ENCODE results near the gene SHQ1.

SHQ1 gene

DNA sequence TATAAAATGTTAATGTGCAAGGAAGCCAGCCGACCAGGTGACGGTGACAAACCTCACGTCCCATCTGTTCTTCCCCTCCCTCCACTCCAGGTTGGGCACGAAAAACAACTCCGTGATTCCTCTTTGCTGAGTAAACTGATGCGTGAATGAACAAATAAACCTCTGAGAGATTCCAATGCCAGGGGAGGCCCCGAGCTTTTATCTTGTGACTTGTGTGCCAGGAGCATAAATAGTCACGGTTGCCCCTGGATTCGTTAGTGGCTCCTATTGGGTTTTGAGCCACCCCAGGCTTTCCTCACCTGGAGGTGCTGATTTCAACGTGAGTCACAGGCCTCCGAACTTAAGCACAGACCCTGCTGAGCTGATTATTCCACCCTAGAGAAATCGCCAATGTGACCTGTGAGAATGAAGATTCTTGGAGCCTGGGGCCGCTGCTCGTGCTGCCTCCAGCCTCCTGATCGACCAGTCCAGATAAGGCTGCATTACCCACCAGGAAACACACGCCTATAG lies 119.2 kb downstream of the SHQ1 start:
- ATAC-seq: no peak
- TF ChIP-seq ZNF70 (CRISPR knock-in tag; IDR thresholded peaks at IDR 0.05): no peak
- no peak for TF ChIP-seq GLIS3 (CRISPR knock-in tag; IDR thresholded peaks at IDR 0.05)
- no peak for TF ChIP-seq OSR1 (CRISPR knock-in tag; IDR thresholded peaks at IDR 0.05)
- TF ChIP-seq ISL1 (CRISPR knock-in tag; IDR thresholded peaks at IDR 0.05): no peak
- TF ChIP-seq ZFP30 (CRISPR knock-in tag; IDR thresholded peaks at IDR 0.05): no peak
- TF ChIP-seq, protein P1, sequence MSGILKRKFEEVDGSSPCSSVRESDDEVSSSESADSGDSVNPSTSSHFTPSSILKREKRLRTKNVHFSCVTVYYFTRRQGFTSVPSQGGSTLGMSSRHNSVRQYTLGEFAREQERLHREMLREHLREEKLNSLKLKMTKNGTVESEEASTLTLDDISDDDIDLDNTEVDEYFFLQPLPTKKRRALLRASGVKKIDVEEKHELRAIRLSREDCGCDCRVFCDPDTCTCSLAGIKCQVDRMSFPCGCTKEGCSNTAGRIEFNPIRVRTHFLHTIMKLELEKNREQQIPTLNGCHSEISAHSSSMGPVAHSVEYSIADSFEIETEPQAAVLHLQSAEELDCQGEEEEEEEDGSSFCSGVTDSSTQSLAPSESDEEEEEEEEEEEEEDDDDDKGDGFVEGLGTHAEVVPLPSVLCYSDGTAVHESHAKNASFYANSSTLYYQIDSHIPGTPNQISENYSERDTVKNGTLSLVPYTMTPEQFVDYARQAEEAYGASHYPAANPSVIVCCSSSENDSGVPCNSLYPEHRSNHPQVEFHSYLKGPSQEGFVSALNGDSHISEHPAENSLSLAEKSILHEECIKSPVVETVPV (CRISPR knock-in tag; IDR thresholded peaks at IDR 0.05): no peak
- TF ChIP-seq ZC3H10 (CRISPR knock-in tag; IDR thresholded peaks at IDR 0.05): no peak
- TF ChIP-seq ARNTL (CRISPR knock-in tag; IDR thresholded peaks at IDR 0.05; ENCODE audit: borderline replicate concordance, low read depth): no peak
- no peak for TF ChIP-seq ESRRG (CRISPR knock-in tag; IDR thresholded peaks at IDR 0.05)
- no peak for TF ChIP-seq ZNF565 (CRISPR knock-in tag; conservative IDR thresholded peaks at IDR 0.05; ENCODE audit: low read depth)
- TF ChIP-seq ZFP3 (CRISPR knock-in tag; IDR thresholded peaks at IDR 0.05): no peak

GRCh38 chr3:72728329-72728889 lies 119.8 kb downstream of the SHQ1 start:
- no peak for ATAC-seq
- no peak for TF ChIP-seq SNAI2 (CRISPR knock-in tag; IDR thresholded peaks at IDR 0.05)
- TF ChIP-seq OSR1 (CRISPR knock-in tag; IDR thresholded peaks at IDR 0.05): no peak
- TF ChIP-seq ESRRG (CRISPR knock-in tag; IDR thresholded peaks at IDR 0.05): no peak
- TF ChIP-seq, protein P1 (CRISPR knock-in tag; IDR thresholded peaks at IDR 0.05): no peak
- no peak for TF ChIP-seq CSDC2 (CRISPR knock-in tag; IDR thresholded peaks at IDR 0.05)
- TF ChIP-seq ZFP3 (CRISPR knock-in tag; IDR thresholded peaks at IDR 0.05): no peak
- no peak for TF ChIP-seq PATZ1 (CRISPR knock-in tag; IDR thresholded peaks at IDR 0.05; ENCODE audit: borderline replicate concordance)
- TF ChIP-seq BACH2 (CRISPR knock-in tag; IDR thresholded peaks at IDR 0.05; ENCODE audit: borderline replicate concordance): no peak
- no peak for TF ChIP-seq GLIS3 (CRISPR knock-in tag; IDR thresholded peaks at IDR 0.05)
- no peak for TF ChIP-seq ZNF565 (CRISPR knock-in tag; conservative IDR thresholded peaks at IDR 0.05; ENCODE audit: low read depth)
- no peak for TF ChIP-seq TOX (CRISPR knock-in tag; IDR thresholded peaks at IDR 0.05; ENCODE audit: borderline replicate concordance)
- no peak for TF ChIP-seq CREB5 (CRISPR knock-in tag; IDR thresholded peaks at IDR 0.05; ENCODE audit: low read depth)
- no peak for TF ChIP-seq ISL1 (CRISPR knock-in tag; IDR thresholded peaks at IDR 0.05)
- no peak for TF ChIP-seq ZC3H10 (CRISPR knock-in tag; IDR thresholded peaks at IDR 0.05)

GRCh38 chr3:72727726-72728125 lies 120.5 kb downstream of the SHQ1 start:
- ATAC-seq: no peak
- TF ChIP-seq ZNF565 (CRISPR knock-in tag; conservative IDR thresholded peaks at IDR 0.05; ENCODE audit: low read depth): no peak
- no peak for TF ChIP-seq ZFP3 (CRISPR knock-in tag; IDR thresholded peaks at IDR 0.05)
- TF ChIP-seq ZNF70 (CRISPR knock-in tag; IDR thresholded peaks at IDR 0.05): no peak
- TF ChIP-seq ZFP30 (CRISPR knock-in tag; IDR thresholded peaks at IDR 0.05): no peak
- no peak for TF ChIP-seq CREB5 (CRISPR knock-in tag; IDR thresholded peaks at IDR 0.05; ENCODE audit: low read depth)
- no peak for TF ChIP-seq RARB (CRISPR knock-in tag; IDR thresholded peaks at IDR 0.05)
- TF ChIP-seq TOX (CRISPR knock-in tag; IDR thresholded peaks at IDR 0.05; ENCODE audit: borderline replicate concordance): no peak

- ATAC-seq: no peak
- no peak for TF ChIP-seq TOX (CRISPR knock-in tag; IDR thresholded peaks at IDR 0.05; ENCODE audit: borderline replicate concordance)
- TF ChIP-seq SNAI2 (CRISPR knock-in tag; IDR thresholded peaks at IDR 0.05): no peak
- no peak for TF ChIP-seq ZNF8 (CRISPR knock-in tag; IDR thresholded peaks at IDR 0.05)
- no peak for TF ChIP-seq ZNF70 (CRISPR knock-in tag; IDR thresholded peaks at IDR 0.05)
- TF ChIP-seq, protein P2, sequence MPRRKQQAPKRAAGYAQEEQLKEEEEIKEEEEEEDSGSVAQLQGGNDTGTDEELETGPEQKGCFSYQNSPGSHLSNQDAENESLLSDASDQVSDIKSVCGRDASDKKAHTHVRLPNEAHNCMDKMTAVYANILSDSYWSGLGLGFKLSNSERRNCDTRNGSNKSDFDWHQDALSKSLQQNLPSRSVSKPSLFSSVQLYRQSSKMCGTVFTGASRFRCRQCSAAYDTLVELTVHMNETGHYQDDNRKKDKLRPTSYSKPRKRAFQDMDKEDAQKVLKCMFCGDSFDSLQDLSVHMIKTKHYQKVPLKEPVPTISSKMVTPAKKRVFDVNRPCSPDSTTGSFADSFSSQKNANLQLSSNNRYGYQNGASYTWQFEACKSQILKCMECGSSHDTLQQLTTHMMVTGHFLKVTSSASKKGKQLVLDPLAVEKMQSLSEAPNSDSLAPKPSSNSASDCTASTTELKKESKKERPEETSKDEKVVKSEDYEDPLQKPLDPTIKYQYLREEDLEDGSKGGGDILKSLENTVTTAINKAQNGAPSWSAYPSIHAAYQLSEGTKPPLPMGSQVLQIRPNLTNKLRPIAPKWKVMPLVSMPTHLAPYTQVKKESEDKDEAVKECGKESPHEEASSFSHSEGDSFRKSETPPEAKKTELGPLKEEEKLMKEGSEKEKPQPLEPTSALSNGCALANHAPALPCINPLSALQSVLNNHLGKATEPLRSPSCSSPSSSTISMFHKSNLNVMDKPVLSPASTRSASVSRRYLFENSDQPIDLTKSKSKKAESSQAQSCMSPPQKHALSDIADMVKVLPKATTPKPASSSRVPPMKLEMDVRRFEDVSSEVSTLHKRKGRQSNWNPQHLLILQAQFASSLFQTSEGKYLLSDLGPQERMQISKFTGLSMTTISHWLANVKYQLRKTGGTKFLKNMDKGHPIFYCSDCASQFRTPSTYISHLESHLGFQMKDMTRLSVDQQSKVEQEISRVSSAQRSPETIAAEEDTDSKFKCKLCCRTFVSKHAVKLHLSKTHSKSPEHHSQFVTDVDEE (CRISPR knock-in tag; IDR thresholded peaks at IDR 0.05): no peak
- TF ChIP-seq GLIS3 (CRISPR knock-in tag; IDR thresholded peaks at IDR 0.05): no peak
- no peak for TF ChIP-seq ARNTL (CRISPR knock-in tag; IDR thresholded peaks at IDR 0.05; ENCODE audit: borderline replicate concordance, low read depth)
- TF ChIP-seq, protein P1 (CRISPR knock-in tag; IDR thresholded peaks at IDR 0.05): no peak
These were observed 121.1 kb downstream of the SHQ1 start for GRCh38 chr3:72727172-72727571.

Data from SK-N-SH treated with all-trans-retinoic acid at 6 μM for 48 hours (cell line).